RPMI7951 (cell line): ENCODE results near the gene TMPRSS13. TPM values are rescaled to one million over a fixed set of nuclear protein-coding genes. Genes with fewer than 3 reads are reported as not detected.
A peak's percentile ranks its signal among the peaks of the same experiment; 100 is the strongest.

Source experiments
- DNase-seq: peaks from one replicate; pipeline ENCODE4 v3.0.0-alpha.2; 2012; ENCODE audit warnings: low read depth
- total RNA-seq: library from RNA; depleted of rRNA; stranded (reverse); fragments of >200 nt; shearing (Covaris generic); gene quantifications from 2 replicates; pipeline ENCODE4 v1.2.3, GENCODE V29; 2014; rRNA removed

The TMPRSS13 gene
- total RNA-seq, 1 experiment from 2014 or later = not detected

- no peak for DNase-seq
Measured at GRCh38 chr11:117855186-117855845, 73.9 kb downstream of the TMPRSS13 start.

GRCh38 chr11:117852309-117852708 lies 76.9 kb downstream of the TMPRSS13 start:
- no peak for DNase-seq

GRCh38 chr11:117851852-117852251 lies 77.3 kb downstream of the TMPRSS13 start:
- no peak for DNase-seq

GRCh38 chr11:117851106-117851505 lies 78.1 kb downstream of the TMPRSS13 start:
- DNase-seq = peak; percentile 38

Other genes starting within 250 kb of the TMPRSS13 start
- gene DSCAML1, start 132.2 kb downstream of the TMPRSS13 start, total RNA-seq = not detected in 2 replicates
- gene FXYD2, start 104.7 kb downstream of the TMPRSS13 start, total RNA-seq = 0.10 TPM in 1 of 2 replicates, not detected in the other
- gene FXYD6, start 52.7 kb downstream of the TMPRSS13 start, total RNA-seq = 0.24 and 0.78 TPM in 2 replicates
- gene IL10RA, start 57.0 kb upstream of the TMPRSS13 start, total RNA-seq = 0.12 TPM in 1 of 2 replicates, not detected in the other
- gene TMPRSS4, start 147.7 kb upstream of the TMPRSS13 start, total RNA-seq = not detected in 2 replicates
- gene SMIM35, start 157.6 kb upstream of the TMPRSS13 start, total RNA-seq = not detected in 2 replicates
- gene SCN4B, start 223.4 kb upstream of the TMPRSS13 start, total RNA-seq = 0.10 TPM in 1 of 2 replicates, not detected in the other
- not detected in 2 replicates for gene SCN2B, start 247.2 kb upstream of the TMPRSS13 start, total RNA-seq